Calu3 (cell line): ENCODE results near the gene ILK. TPM values are rescaled to one million over a fixed set of nuclear protein-coding genes. Genes with fewer than 3 reads are reported as not detected.

ENCODE experiments used
- BruUV-seq: library from RNA; stranded (reverse); fragments of 400-500 nt; replicated peaks from 2 replicates; lab custom pipeline; 2021; lab: Mats Ljungman, UMichigan
- CTCF ChIA-PET: fragments of 300-600 bp; sonication (Branson Sonifier 250); formaldehyde crosslinking; loops from one replicate; lab custom pipeline; 2022; ENCODE audit warnings: antibody characterized with exemption; lab: Charles Lee
- DNase-seq: peaks from one replicate; pipeline ENCODE4 v3.0.0; 2022
- H3K27ac Mint-ChIP-seq: one replicate; pipeline ENCODE4 v1.8.0; 2022; ENCODE audit warnings: mixed read lengths; ENCODE audit not compliant: unreplicated experiment
- H3K27me3 Mint-ChIP-seq: one replicate; pipeline ENCODE4 v1.8.0; 2022; ENCODE audit warnings: mixed read lengths; ENCODE audit not compliant: unreplicated experiment
- H3K36me3 Mint-ChIP-seq: one replicate; pipeline ENCODE4 v1.8.0; 2022; ENCODE audit warnings: mild to moderate bottlenecking, moderate library complexity, mixed read lengths; ENCODE audit not compliant: insufficient read depth, unreplicated experiment
- H3K4me1 Mint-ChIP-seq: one replicate; pipeline ENCODE4 v1.8.0; 2022; ENCODE audit warnings: mild to moderate bottlenecking, low read depth, mixed read lengths; ENCODE audit not compliant: unreplicated experiment
- H3K4me3 Mint-ChIP-seq: one replicate; pipeline ENCODE4 v1.8.0; 2022; ENCODE audit warnings: mild to moderate bottlenecking, low read depth, moderate library complexity, mixed read lengths; ENCODE audit not compliant: unreplicated experiment
- H3K9me3 Mint-ChIP-seq: one replicate; pipeline ENCODE4 v1.8.0; 2022; ENCODE audit warnings: low read depth, mixed read lengths; ENCODE audit not compliant: unreplicated experiment
- intact Hi-C: fragments of 100-400 bp; cut with micrococcal nuclease; formaldehyde crosslinking; loops from one replicate; pipeline ENCODE4 v1.10.0; 2022; ENCODE audit not compliant: unreplicated experiment
- total RNA-seq: library from RNA; stranded (reverse); gene quantifications from 2 replicates; pipeline ENCODE4 v1.2.3, GENCODE V29; 2022
- TF ChIP-seq, protein P1 (sequence below): fragments of 200-600 bp; IDR thresholded peaks from one replicate; pipeline ENCODE4 v1.8.0; 2022; ENCODE audit warnings: antibody characterized with exemption; ENCODE audit not compliant: unreplicated experiment

The ILK gene
- total RNA-seq, 1 experiment from 2014 or later = 85.7 TPM

DNA sequence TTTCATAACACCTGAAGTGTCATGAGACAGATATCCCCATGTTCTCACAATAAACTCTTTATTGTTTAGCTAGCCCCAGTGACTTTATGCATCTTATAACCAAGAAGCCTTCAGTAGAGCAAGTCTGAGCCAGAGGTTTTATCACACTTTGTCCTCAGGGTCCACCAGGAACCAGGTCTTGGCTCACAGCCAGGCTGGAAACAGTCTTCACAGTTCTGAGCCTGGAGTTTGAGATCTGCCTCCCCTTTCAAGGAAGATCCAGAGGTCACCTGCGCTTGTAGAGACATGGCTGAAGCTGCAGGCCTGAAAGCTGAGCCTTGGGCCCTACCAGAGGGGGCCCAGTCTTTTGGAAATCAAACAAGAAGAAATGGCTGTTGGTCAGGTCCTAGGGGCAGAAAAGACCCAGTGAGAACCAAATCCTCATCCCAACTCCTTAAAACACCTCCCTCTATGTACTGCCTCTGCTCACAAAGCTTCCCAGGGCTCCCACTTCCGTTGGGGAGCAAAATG, 3.6 kb upstream of the ILK start:
- H3K27ac Mint-ChIP-seq = no peak overlapping the region
- TF ChIP-seq, protein P1, sequence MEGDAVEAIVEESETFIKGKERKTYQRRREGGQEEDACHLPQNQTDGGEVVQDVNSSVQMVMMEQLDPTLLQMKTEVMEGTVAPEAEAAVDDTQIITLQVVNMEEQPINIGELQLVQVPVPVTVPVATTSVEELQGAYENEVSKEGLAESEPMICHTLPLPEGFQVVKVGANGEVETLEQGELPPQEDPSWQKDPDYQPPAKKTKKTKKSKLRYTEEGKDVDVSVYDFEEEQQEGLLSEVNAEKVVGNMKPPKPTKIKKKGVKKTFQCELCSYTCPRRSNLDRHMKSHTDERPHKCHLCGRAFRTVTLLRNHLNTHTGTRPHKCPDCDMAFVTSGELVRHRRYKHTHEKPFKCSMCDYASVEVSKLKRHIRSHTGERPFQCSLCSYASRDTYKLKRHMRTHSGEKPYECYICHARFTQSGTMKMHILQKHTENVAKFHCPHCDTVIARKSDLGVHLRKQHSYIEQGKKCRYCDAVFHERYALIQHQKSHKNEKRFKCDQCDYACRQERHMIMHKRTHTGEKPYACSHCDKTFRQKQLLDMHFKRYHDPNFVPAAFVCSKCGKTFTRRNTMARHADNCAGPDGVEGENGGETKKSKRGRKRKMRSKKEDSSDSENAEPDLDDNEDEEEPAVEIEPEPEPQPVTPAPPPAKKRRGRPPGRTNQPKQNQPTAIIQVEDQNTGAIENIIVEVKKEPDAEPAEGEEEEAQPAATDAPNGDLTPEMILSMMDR = no peak
- peaks cover 10% of the 10 kb centered on the region for H3K4me1 Mint-ChIP-seq
- H3K36me3 Mint-ChIP-seq = peaks cover 10% of the 10 kb centered on the region
- no peaks in the 10 kb centered on the region for H3K27me3 Mint-ChIP-seq
- no TSS peak for BruUV-seq
- H3K9me3 Mint-ChIP-seq = no peaks in the 10 kb centered on the region
- CTCF ChIA-PET = interaction anchor here (0.7 kb wide), 1 partner anchor 12 kb away, joined by 3 read pairs; the partner anchor contains the start of gene TAF10
- DNase-seq = no peak
- H3K4me3 Mint-ChIP-seq = no peak overlapping the region
- intact Hi-C loops = no loop called here

DNA sequence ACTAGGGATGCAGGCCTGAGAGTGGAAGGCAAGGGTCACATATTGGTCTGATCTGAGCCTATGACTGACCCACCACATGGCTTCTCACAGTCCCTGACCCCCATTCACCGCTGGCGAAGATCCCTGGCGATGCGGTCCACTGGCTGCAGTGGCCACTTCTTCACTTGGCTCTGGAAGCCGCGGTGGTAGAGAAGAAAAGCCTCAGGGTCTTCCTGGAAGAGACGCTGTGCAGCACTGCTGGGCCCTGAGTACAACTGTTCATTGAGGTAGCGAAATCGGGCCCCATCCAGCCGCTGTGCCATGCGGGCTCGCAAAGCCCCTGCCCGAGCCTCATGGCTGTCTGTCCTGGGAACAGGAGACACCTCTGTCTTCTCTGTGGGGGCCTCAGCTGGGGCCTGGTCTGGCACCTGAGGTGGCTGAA, 2.5 kb upstream of the ILK start:
- H3K27me3 Mint-ChIP-seq = no peaks in the 10 kb centered on the region
- no peak for DNase-seq
- CTCF ChIA-PET = no interaction called here
- intact Hi-C loops = no loop called here
- no peak overlapping the region for H3K27ac Mint-ChIP-seq
- no peak overlapping the region for H3K4me3 Mint-ChIP-seq
- TF ChIP-seq, protein P1 = no peak
- peaks cover 13% of the 10 kb centered on the region for H3K36me3 Mint-ChIP-seq
- no peaks in the 10 kb centered on the region for H3K9me3 Mint-ChIP-seq
- peaks cover 10% of the 10 kb centered on the region for H3K4me1 Mint-ChIP-seq
- BruUV-seq = no TSS peak

DNA sequence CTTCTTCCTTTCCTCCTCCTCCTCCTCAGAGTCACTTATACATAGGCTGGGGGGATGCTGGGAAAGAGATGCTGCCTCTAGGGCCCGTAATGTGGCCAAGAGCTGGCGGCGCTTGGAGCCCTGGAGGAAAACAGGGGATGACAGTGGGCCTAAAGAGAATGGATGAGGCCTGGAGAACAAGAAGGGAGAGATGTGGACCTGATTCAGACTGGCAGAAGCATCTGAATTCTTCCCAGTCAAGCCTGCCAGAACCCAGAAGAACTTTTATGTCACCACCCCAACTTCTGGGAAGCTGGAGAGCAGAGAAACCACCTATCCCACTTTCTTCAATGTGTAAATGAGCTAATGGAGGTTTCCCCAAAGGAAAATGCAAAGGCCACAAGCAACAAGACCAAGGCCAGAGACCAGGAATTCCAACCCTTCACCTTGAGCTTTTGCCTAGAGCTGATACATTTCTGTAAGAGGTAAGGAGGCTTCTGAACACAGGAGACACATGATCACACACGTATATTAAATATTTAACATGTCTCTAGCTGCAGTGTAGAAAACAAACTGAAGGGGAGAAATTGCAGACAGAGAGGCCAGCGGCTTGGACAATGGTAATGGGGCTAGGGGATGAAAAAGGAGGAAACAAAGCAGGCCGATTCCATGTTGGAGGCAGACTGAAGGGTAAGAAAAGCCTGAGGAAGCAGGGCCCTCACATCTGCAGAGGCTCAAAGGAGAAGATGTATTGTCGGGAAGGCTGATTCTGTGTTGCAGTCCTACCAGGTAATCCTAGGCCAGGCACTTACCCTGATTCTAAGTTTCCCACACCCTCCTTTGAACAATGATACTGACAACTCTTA, 1.3 kb upstream of the ILK start:
- Mint-ChIP-seq H3K4me3 (no peak overlapping the region), H3K36me3 (peaks cover 19% of the 10 kb centered on the region), H3K27ac (no peak overlapping the region), H3K27me3 (no peaks in the 10 kb centered on the region), H3K4me1 (peaks cover 12% of the 10 kb centered on the region), H3K9me3 (no peaks in the 10 kb centered on the region)
- TF ChIP-seq, protein P1 = no peak
- CTCF ChIA-PET = no interaction called here
- intact Hi-C loops = no loop called here
- DNase-seq = no peak
- BruUV-seq = no TSS peak

DNA sequence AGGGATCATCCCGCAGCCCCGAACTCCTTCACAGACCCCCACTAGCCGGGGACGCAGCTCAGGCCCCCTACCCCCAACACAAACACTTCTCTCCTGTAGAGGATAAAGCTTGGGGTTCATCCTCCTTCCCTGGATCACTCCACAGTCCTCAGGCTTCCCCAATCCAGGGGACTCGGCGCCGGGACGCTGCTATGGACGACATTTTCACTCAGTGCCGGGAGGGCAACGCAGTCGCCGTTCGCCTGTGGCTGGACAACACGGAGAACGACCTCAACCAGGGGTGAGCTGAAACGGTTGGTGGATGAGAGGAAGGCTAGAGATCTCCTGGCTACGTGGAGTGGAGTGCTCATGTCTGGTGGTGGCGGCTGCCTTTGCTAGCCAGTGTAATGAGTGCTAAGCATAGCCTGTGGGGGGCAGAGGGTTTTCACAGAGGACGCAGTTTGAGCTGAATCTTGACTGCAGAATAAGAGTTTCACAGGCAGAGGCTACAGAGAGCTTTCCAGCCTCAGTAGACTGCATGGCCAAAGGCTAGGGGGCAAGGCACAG, 580 bp downstream of the ILK start:
- CTCF ChIA-PET = interaction anchor here (1.2 to 1.4 kb wide), 3 partner anchors 64 to 206 kb away, joined by 3 to 10 read pairs (median 8); partner anchors contain the start of gene MRPL17
- H3K4me3 Mint-ChIP-seq = no peak overlapping the region
- H3K27me3 Mint-ChIP-seq = no peaks in the 10 kb centered on the region
- TF ChIP-seq, protein P1 = no peak
- peak; percentile 26 for DNase-seq
- H3K9me3 Mint-ChIP-seq = no peaks in the 10 kb centered on the region
- intact Hi-C loops = no loop called here
- H3K27ac Mint-ChIP-seq = no peak overlapping the region
- BruUV-seq = TSS peak; percentile 59
- peaks cover 17% of the 10 kb centered on the region for H3K4me1 Mint-ChIP-seq
- peaks cover 11% of the 10 kb centered on the region for H3K36me3 Mint-ChIP-seq
